ENCODE results near the gene EMX1.

GRCh38 chr2:72961853-72962468, 44.6 kb downstream of the EMX1 start:
- TF ChIP-seq, protein P1, sequence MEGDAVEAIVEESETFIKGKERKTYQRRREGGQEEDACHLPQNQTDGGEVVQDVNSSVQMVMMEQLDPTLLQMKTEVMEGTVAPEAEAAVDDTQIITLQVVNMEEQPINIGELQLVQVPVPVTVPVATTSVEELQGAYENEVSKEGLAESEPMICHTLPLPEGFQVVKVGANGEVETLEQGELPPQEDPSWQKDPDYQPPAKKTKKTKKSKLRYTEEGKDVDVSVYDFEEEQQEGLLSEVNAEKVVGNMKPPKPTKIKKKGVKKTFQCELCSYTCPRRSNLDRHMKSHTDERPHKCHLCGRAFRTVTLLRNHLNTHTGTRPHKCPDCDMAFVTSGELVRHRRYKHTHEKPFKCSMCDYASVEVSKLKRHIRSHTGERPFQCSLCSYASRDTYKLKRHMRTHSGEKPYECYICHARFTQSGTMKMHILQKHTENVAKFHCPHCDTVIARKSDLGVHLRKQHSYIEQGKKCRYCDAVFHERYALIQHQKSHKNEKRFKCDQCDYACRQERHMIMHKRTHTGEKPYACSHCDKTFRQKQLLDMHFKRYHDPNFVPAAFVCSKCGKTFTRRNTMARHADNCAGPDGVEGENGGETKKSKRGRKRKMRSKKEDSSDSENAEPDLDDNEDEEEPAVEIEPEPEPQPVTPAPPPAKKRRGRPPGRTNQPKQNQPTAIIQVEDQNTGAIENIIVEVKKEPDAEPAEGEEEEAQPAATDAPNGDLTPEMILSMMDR (IDR thresholded peaks at IDR 0.05): no peak
- TF ChIP-seq EZH2 (IDR thresholded peaks at IDR 0.05) (no peak), EZH2phosphoT487 (IDR thresholded peaks at IDR 0.05) (no peak)
